Measurements from ENCODE around the gene KIF2C.
"Not testable (repeated sequence)": the region's sequence is repeated elsewhere in the genome, so short reads cannot be mapped to it uniquely, and the experiment has no call there.

Gene KIF2C

GRCh38 chr1:44735992-44736391 is 3.6 kb upstream of the KIF2C start:
- Histone ChIP-seq H3K4me3 (ENCODE audit: low read depth, low read length) (no peak overlapping the region), H3K9ac (ENCODE audit: low read depth, low read length) (no peak overlapping the region), H3K27me3 (ENCODE audit: control insufficient read depth, insufficient read depth, low read length) (no peaks in the 10 kb centered on the region), H3K9me3 (ENCODE audit: control insufficient read depth, insufficient read depth, low read length) (no peaks in the 10 kb centered on the region), H3K27ac (ENCODE audit: low read depth, low read length) (no peak overlapping the region), H3K36me3 (ENCODE audit: control insufficient read depth, insufficient read depth, low read length) (peaks cover 3% of the 10 kb centered on the region), H3K4me1 (ENCODE audit: control insufficient read depth, insufficient read depth, low read length) (peaks cover 7% of the 10 kb centered on the region; the same call in 1 of the 2 replicates)

- not testable (repeated sequence) for H3K9ac ChIP-seq (ENCODE audit: low read depth, low read length); H3K27me3 ChIP-seq (ENCODE audit: control insufficient read depth, insufficient read depth, low read length); H3K9me3 ChIP-seq (ENCODE audit: control insufficient read depth, insufficient read depth, low read length); H3K4me1 ChIP-seq (ENCODE audit: control insufficient read depth, insufficient read depth, low read length)
- peak overlapping the region; percentile 79 for H3K4me3 ChIP-seq (ENCODE audit: low read depth, low read length)
- H3K27ac ChIP-seq (ENCODE audit: low read depth, low read length) = peak overlapping the region; percentile 70
- H3K36me3 ChIP-seq (ENCODE audit: control insufficient read depth, insufficient read depth, low read length) = peaks cover 26% of the 10 kb centered on the region
Observed at GRCh38 chr1:44738953-44739306, 707 bp upstream of the KIF2C start.

GRCh38 chr1:44740179-44740617 is 561 bp downstream of the KIF2C start:
- peak overlapping the region; percentile 79 for H3K4me3 ChIP-seq (ENCODE audit: low read depth, low read length)
- peak overlapping the region; percentile 84 for H3K27ac ChIP-seq (ENCODE audit: low read depth, low read length)
- H3K9ac ChIP-seq (ENCODE audit: low read depth, low read length) = peak overlapping the region; percentile 76
- no peaks in the 10 kb centered on the region for H3K27me3 ChIP-seq (ENCODE audit: control insufficient read depth, insufficient read depth, low read length)
- H3K4me1 ChIP-seq (ENCODE audit: control insufficient read depth, insufficient read depth, low read length) = peaks cover 6% of the 10 kb centered on the region; the same call in 1 of the 2 replicates
- H3K36me3 ChIP-seq (ENCODE audit: control insufficient read depth, insufficient read depth, low read length) = peaks cover 36% of the 10 kb centered on the region
- H3K9me3 ChIP-seq (ENCODE audit: control insufficient read depth, insufficient read depth, low read length) = no peaks in the 10 kb centered on the region

- H3K9ac ChIP-seq (ENCODE audit: low read depth, low read length) = no peak overlapping the region
- H3K4me1 ChIP-seq (ENCODE audit: control insufficient read depth, insufficient read depth, low read length) = peaks cover 6% of the 10 kb centered on the region; the same call in 1 of the 2 replicates
- no peaks in the 10 kb centered on the region for H3K9me3 ChIP-seq (ENCODE audit: control insufficient read depth, insufficient read depth, low read length)
- H3K4me3 ChIP-seq (ENCODE audit: low read depth, low read length) = no peak overlapping the region
- no peaks in the 10 kb centered on the region for H3K27me3 ChIP-seq (ENCODE audit: control insufficient read depth, insufficient read depth, low read length)
- H3K36me3 ChIP-seq (ENCODE audit: control insufficient read depth, insufficient read depth, low read length) = peaks cover 61% of the 10 kb centered on the region
- H3K27ac ChIP-seq (ENCODE audit: low read depth, low read length) = no peak overlapping the region
Observed at GRCh38 chr1:44743211-44743610, 3.6 kb downstream of the KIF2C start.

- peaks cover 83% of the 10 kb centered on the region for H3K36me3 ChIP-seq (ENCODE audit: control insufficient read depth, insufficient read depth, low read length)
- H3K4me1 ChIP-seq (ENCODE audit: control insufficient read depth, insufficient read depth, low read length) = no peaks in the 10 kb centered on the region
- H3K9me3 ChIP-seq (ENCODE audit: control insufficient read depth, insufficient read depth, low read length) = no peaks in the 10 kb centered on the region
- H3K4me3 ChIP-seq (ENCODE audit: low read depth, low read length) = no peak overlapping the region
- no peak overlapping the region for H3K9ac ChIP-seq (ENCODE audit: low read depth, low read length)
- no peaks in the 10 kb centered on the region for H3K27me3 ChIP-seq (ENCODE audit: control insufficient read depth, insufficient read depth, low read length)
- H3K27ac ChIP-seq (ENCODE audit: low read depth, low read length) = no peak overlapping the region
Observed at GRCh38 chr1:44747878-44748277, 8.2 kb downstream of the KIF2C start.

GRCh38 chr1:44757420-44757819 is 17.8 kb downstream of the KIF2C start:
- no peaks in the 10 kb centered on the region for H3K9me3 ChIP-seq (ENCODE audit: control insufficient read depth, insufficient read depth, low read length)
- no peak overlapping the region for H3K4me3 ChIP-seq (ENCODE audit: low read depth, low read length)
- H3K9ac ChIP-seq (ENCODE audit: low read depth, low read length) = no peak overlapping the region
- H3K4me1 ChIP-seq (ENCODE audit: control insufficient read depth, insufficient read depth, low read length) = no peaks in the 10 kb centered on the region
- H3K36me3 ChIP-seq (ENCODE audit: control insufficient read depth, insufficient read depth, low read length) = peaks cover 97% of the 10 kb centered on the region
- no peaks in the 10 kb centered on the region for H3K27me3 ChIP-seq (ENCODE audit: control insufficient read depth, insufficient read depth, low read length)
- H3K27ac ChIP-seq (ENCODE audit: low read depth, low read length) = no peak overlapping the region

- no peaks in the 10 kb centered on the region for H3K4me1 ChIP-seq (ENCODE audit: control insufficient read depth, insufficient read depth, low read length)
- no peak overlapping the region for H3K4me3 ChIP-seq (ENCODE audit: low read depth, low read length)
- no peak overlapping the region for H3K27ac ChIP-seq (ENCODE audit: low read depth, low read length)
- H3K9me3 ChIP-seq (ENCODE audit: control insufficient read depth, insufficient read depth, low read length) = no peaks in the 10 kb centered on the region
- no peak overlapping the region for H3K9ac ChIP-seq (ENCODE audit: low read depth, low read length)
- H3K27me3 ChIP-seq (ENCODE audit: control insufficient read depth, insufficient read depth, low read length) = no peaks in the 10 kb centered on the region
- H3K36me3 ChIP-seq (ENCODE audit: control insufficient read depth, insufficient read depth, low read length) = peaks cover 97% of the 10 kb centered on the region
Observed at GRCh38 chr1:44759077-44759476, 19.4 kb downstream of the KIF2C start.

GRCh38 chr1:44760876-44761275 is 21.2 kb downstream of the KIF2C start:
- Histone ChIP-seq H3K27me3 (ENCODE audit: control insufficient read depth, insufficient read depth, low read length) (no peaks in the 10 kb centered on the region), H3K4me1 (ENCODE audit: control insufficient read depth, insufficient read depth, low read length) (no peaks in the 10 kb centered on the region), H3K4me3 (ENCODE audit: low read depth, low read length) (no peak overlapping the region), H3K27ac (ENCODE audit: low read depth, low read length) (no peak overlapping the region), H3K9ac (ENCODE audit: low read depth, low read length) (no peak overlapping the region), H3K36me3 (ENCODE audit: control insufficient read depth, insufficient read depth, low read length) (peaks cover 98% of the 10 kb centered on the region), H3K9me3 (ENCODE audit: control insufficient read depth, insufficient read depth, low read length) (no peaks in the 10 kb centered on the region)

GRCh38 chr1:44766421-44766820 is 26.8 kb downstream of the KIF2C start:
- H3K36me3 ChIP-seq (ENCODE audit: control insufficient read depth, insufficient read depth, low read length) = peaks cover 64% of the 10 kb centered on the region
- H3K27ac ChIP-seq (ENCODE audit: low read depth, low read length); H3K4me1 ChIP-seq (ENCODE audit: control insufficient read depth, insufficient read depth, low read length); H3K9me3 ChIP-seq (ENCODE audit: control insufficient read depth, insufficient read depth, low read length); H3K9ac ChIP-seq (ENCODE audit: low read depth, low read length); H3K27me3 ChIP-seq (ENCODE audit: control insufficient read depth, insufficient read depth, low read length); H3K4me3 ChIP-seq (ENCODE audit: low read depth, low read length): not testable (repeated sequence)

GRCh38 chr1:44775078-44775929 is 35.7 kb downstream of the KIF2C start, which contains the start of gene RPS8:
RPS8 (plus strand) TSS chr1:44775540; CDS start chr1:44775597, 57 bp downstream.
- Histone ChIP-seq H3K4me1 (ENCODE audit: control insufficient read depth, insufficient read depth, low read length) (no peaks in the 10 kb centered on the region), H3K9me3 (ENCODE audit: control insufficient read depth, insufficient read depth, low read length) (no peaks in the 10 kb centered on the region), H3K27ac (ENCODE audit: low read depth, low read length) (peak within 1 kb of the TSS; percentile 95), H3K27me3 (ENCODE audit: control insufficient read depth, insufficient read depth, low read length) (no peaks in the 10 kb centered on the region), H3K36me3 (ENCODE audit: control insufficient read depth, insufficient read depth, low read length) (peaks cover 42% of the 10 kb centered on the region), H3K9ac (ENCODE audit: low read depth, low read length) (peak within 1 kb of the TSS; percentile 99), H3K4me3 (ENCODE audit: low read depth, low read length) (peak within 1 kb of the TSS; percentile 97)

- Histone ChIP-seq H3K9ac (ENCODE audit: low read depth, low read length) (peak overlapping the region; percentile 99), H3K36me3 (ENCODE audit: control insufficient read depth, insufficient read depth, low read length) (peaks cover 45% of the 10 kb centered on the region), H3K27me3 (ENCODE audit: control insufficient read depth, insufficient read depth, low read length) (no peaks in the 10 kb centered on the region), H3K27ac (ENCODE audit: low read depth, low read length) (peak overlapping the region; percentile 95), H3K4me1 (ENCODE audit: control insufficient read depth, insufficient read depth, low read length) (no peaks in the 10 kb centered on the region), H3K4me3 (ENCODE audit: low read depth, low read length) (peak overlapping the region; percentile 97), H3K9me3 (ENCODE audit: control insufficient read depth, insufficient read depth, low read length) (no peaks in the 10 kb centered on the region)
Observed at GRCh38 chr1:44775930-44776729, 36.5 kb downstream of the KIF2C start.
